BLaER1 treated with 17β-estradiol and CSF1 and Interleukin-3, amounts not matched to agents 10 nM and 100 nM (cell line): Measurements from ENCODE around the gene GLA.
A peak's percentile ranks its signal among the peaks of the same experiment; 100 is the strongest.

Experiments
- H3K27ac ChIP-seq, 11 experiments: shearing (Covaris generic); formaldehyde crosslinking; 2 replicates each; pipeline ENCODE4 v1.8.1; 2022
- H3K27me3 ChIP-seq, 11 experiments: shearing (Covaris generic); formaldehyde crosslinking; 2 replicates each; pipeline ENCODE4 v1.8.1; 2022
- H3K36me3 ChIP-seq, 11 experiments: shearing (Covaris generic); formaldehyde crosslinking; 2 replicates each; pipeline ENCODE4 v1.8.1; 2022
- H3K4me1 ChIP-seq, 10 experiments: shearing (Covaris generic); formaldehyde crosslinking; 2 replicates each; pipeline ENCODE4 v1.8.1; 2022
- H3K4me2 ChIP-seq, 11 experiments: shearing (Covaris generic); formaldehyde crosslinking; 2 replicates each; pipeline ENCODE4 v1.8.1; 2022
- H3K4me3 ChIP-seq, 10 experiments: shearing (Covaris generic); formaldehyde crosslinking; 2 replicates each; pipeline ENCODE4 v1.8.1; 2022
- H3K9ac ChIP-seq, 11 experiments: shearing (Covaris generic); formaldehyde crosslinking; 2 replicates each; pipeline ENCODE4 v1.8.1; 2022
- H3K9me3 ChIP-seq, 11 experiments: shearing (Covaris generic); formaldehyde crosslinking; replicated peaks in 1 of 11; 2 replicates each; pipeline ENCODE4 v1.8.1; 2022
- H4K20me1 ChIP-seq, 11 experiments: shearing (Covaris generic); formaldehyde crosslinking; 2 replicates each; pipeline ENCODE4 v1.8.1; 2022
- Cebpa-rat ChIP-seq, 11 experiments: shearing (Covaris generic); IDR thresholded peaks; 2 replicates each; pipeline ENCODE4 v1.8.1; 2022

The GLA gene

GRCh38 chrX:101410461-101410860 is 2.7 kb upstream of the GLA start:
- H3K36me3 ChIP-seq, result peaks cover 12 to 30% (median 17%) of the 10 kb centered on the region in 11 experiments
- H3K4me2 ChIP-seq, result peak overlapping the region; percentile 33 to 77 (median 68); a peak in 21 of 22 replicates
- H3K27me3 ChIP-seq, result no peaks in the 10 kb centered on the region
- peaks cover 15 to 52% (median 25%) of the 10 kb centered on the region in 10 experiments for H3K4me1 ChIP-seq
- H3K4me3 ChIP-seq, result peak overlapping the region in 5 of 10 experiments; percentile 55 to 81 (median 71); a peak in 7 of 20 replicates
- peaks cover 0 to 12% (median 5%) of the 10 kb centered on the region in 11 experiments; a peak in 5 of 22 replicates for H3K9me3 ChIP-seq
- no peak for TF ChIP-seq Cebpa-rat (IDR thresholded peaks at IDR 0.05)
- peak overlapping the region in 5 of 11 experiments; percentile 0 to 95 (median 94); a peak in 7 of 22 replicates for H3K9ac ChIP-seq
- H4K20me1 ChIP-seq, result peaks cover 0 to 27% (median 11%) of the 10 kb centered on the region in 11 experiments; a peak in 11 of 22 replicates
- H3K27ac ChIP-seq, result peak overlapping the region in 1 of 11 experiments; percentile 4; a peak in 1 of 22 replicates

GRCh38 chrX:101409043-101409442 is 1.3 kb upstream of the GLA start:
- H3K4me2 ChIP-seq, result peak overlapping the region; percentile 45 to 77 (median 69); a peak in 21 of 22 replicates
- peaks cover 7 to 50% (median 17%) of the 10 kb centered on the region in 10 experiments; a peak in 19 of 20 replicates for H3K4me1 ChIP-seq
- peak overlapping the region; percentile 83 to 95 (median 90) for H3K9ac ChIP-seq
- no peaks in the 10 kb centered on the region for H3K27me3 ChIP-seq
- H3K9me3 ChIP-seq, result peaks cover 0 to 12% (median 5%) of the 10 kb centered on the region in 11 experiments; a peak in 5 of 22 replicates
- peak overlapping the region; percentile 55 to 81 (median 72) for H3K4me3 ChIP-seq
- TF ChIP-seq Cebpa-rat (IDR thresholded peaks at IDR 0.05), result no peak
- H3K36me3 ChIP-seq, result peaks cover 14 to 40% (median 25%) of the 10 kb centered on the region in 11 experiments
- H3K27ac ChIP-seq, result peak overlapping the region; percentile 81 to 97 (median 93)
- H4K20me1 ChIP-seq, result peaks cover 0 to 27% (median 11%) of the 10 kb centered on the region in 11 experiments; a peak in 11 of 22 replicates

GRCh38 chrX:101408532-101408841 is 762 bp upstream of the GLA start:
- Histone ChIP-seq H4K20me1 (peaks cover 0 to 27% (median 11%) of the 10 kb centered on the region in 11 experiments; a peak in 11 of 22 replicates), H3K27me3 (no peaks in the 10 kb centered on the region), H3K27ac (peak overlapping the region; percentile 81 to 97 (median 93)), H3K9me3 (peaks cover 0 to 12% (median 5%) of the 10 kb centered on the region in 11 experiments; a peak in 5 of 22 replicates), H3K9ac (peak overlapping the region; percentile 83 to 95 (median 90)), H3K4me2 (peak overlapping the region in 9 of 11 experiments; percentile 45 to 77 (median 68); a peak in 17 of 22 replicates), H3K36me3 (peaks cover 19 to 40% (median 30%) of the 10 kb centered on the region in 11 experiments), H3K4me3 (peak overlapping the region; percentile 55 to 81 (median 72)), H3K4me1 (peaks cover 7 to 51% (median 17%) of the 10 kb centered on the region in 10 experiments; a peak in 19 of 20 replicates)
- no peak for TF ChIP-seq Cebpa-rat (IDR thresholded peaks at IDR 0.05)

GRCh38 chrX:101407167-101407747 is 468 bp downstream of the GLA start:
- Histone ChIP-seq H3K4me3 (peak overlapping the region; percentile 64 to 81 (median 72)), H3K9me3 (peaks cover 0 to 15% (median 5%) of the 10 kb centered on the region in 11 experiments; a peak in 5 of 22 replicates), H3K9ac (peak overlapping the region; percentile 83 to 95 (median 89)), H3K36me3 (peaks cover 18 to 39% (median 31%) of the 10 kb centered on the region in 11 experiments), H3K27me3 (no peaks in the 10 kb centered on the region), H3K4me1 (peaks cover 7 to 49% (median 15%) of the 10 kb centered on the region in 10 experiments; a peak in 19 of 20 replicates), H3K27ac (peak overlapping the region; percentile 81 to 97 (median 88)), H4K20me1 (peaks cover 0 to 21% (median 6%) of the 10 kb centered on the region in 11 experiments; a peak in 11 of 22 replicates), H3K4me2 (peak overlapping the region; percentile 46 to 81 (median 65))
- no peak for TF ChIP-seq Cebpa-rat (IDR thresholded peaks at IDR 0.05)

GRCh38 chrX:101399825-101400224 is 7.9 kb downstream of the GLA start:
- Histone ChIP-seq H3K4me2 (no peak overlapping the region), H4K20me1 (peaks cover 0 to 26% (median 4%) of the 10 kb centered on the region in 11 experiments; a peak in 7 of 22 replicates), H3K36me3 (peaks cover 53 to 88% (median 80%) of the 10 kb centered on the region in 11 experiments), H3K9ac (no peak overlapping the region), H3K27me3 (no peaks in the 10 kb centered on the region), H3K4me1 (peaks cover 0 to 42% (median 7%) of the 10 kb centered on the region in 10 experiments; a peak in 11 of 20 replicates), H3K4me3 (no peak overlapping the region), H3K9me3 (peaks cover 0 to 7% (median 0%) of the 10 kb centered on the region in 11 experiments; a peak in 2 of 22 replicates), H3K27ac (no peak overlapping the region)
- no peak for TF ChIP-seq Cebpa-rat (IDR thresholded peaks at IDR 0.05)

GRCh38 chrX:101398694-101399093 is 9.0 kb downstream of the GLA start:
- Histone ChIP-seq H3K36me3 (peaks cover 45 to 86% (median 71%) of the 10 kb centered on the region in 11 experiments), H3K9me3 (peaks cover 0 to 6% (median 0%) of the 10 kb centered on the region in 11 experiments; a peak in 2 of 22 replicates)
- no peak for TF ChIP-seq Cebpa-rat (IDR thresholded peaks at IDR 0.05)

GRCh38 chrX:101397779-101398178 is 9.9 kb downstream of the GLA start:
- TF ChIP-seq Cebpa-rat (IDR thresholded peaks at IDR 0.05), result no peak
- Histone ChIP-seq H3K4me1 (peaks cover 10 to 45% (median 24%) of the 10 kb centered on the region in 10 experiments; a peak in 19 of 20 replicates), H3K9ac (no peak overlapping the region), H3K27ac (peak overlapping the region in 1 of 11 experiments; percentile 26; a peak in 2 of 22 replicates), H3K9me3 (no peaks in the 10 kb centered on the region; a peak in 1 of 22 replicates), H4K20me1 (peaks cover 0 to 26% (median 4%) of the 10 kb centered on the region in 11 experiments; a peak in 7 of 22 replicates), H3K36me3 (peaks cover 41 to 86% (median 72%) of the 10 kb centered on the region in 11 experiments), H3K4me3 (no peak overlapping the region), H3K27me3 (no peaks in the 10 kb centered on the region), H3K4me2 (no peak overlapping the region)

More at GRCh38 chrX:101398694-101399093, 9.0 kb downstream of the GLA start:
- Histone ChIP-seq H3K4me3 (no peak overlapping the region), H3K9ac (no peak overlapping the region), H3K27me3 (no peaks in the 10 kb centered on the region), H3K4me2 (no peak overlapping the region), H3K27ac (no peak overlapping the region), H4K20me1 (peaks cover 0 to 26% (median 4%) of the 10 kb centered on the region in 11 experiments; a peak in 7 of 22 replicates), H3K4me1 (peaks cover under 1 to 43% (median 15%) of the 10 kb centered on the region in 10 experiments; a peak in 17 of 20 replicates)

GRCh38 chrX:101395789-101396188 is 11.9 kb downstream of the GLA start:
- H3K9me3 ChIP-seq, result peaks cover 0 to 5% (median 0%) of the 10 kb centered on the region in 11 experiments; a peak in 4 of 22 replicates
- peaks cover 37 to 81% (median 63%) of the 10 kb centered on the region in 11 experiments for H3K36me3 ChIP-seq
- peaks cover 0 to 26% (median 4%) of the 10 kb centered on the region in 11 experiments; a peak in 7 of 22 replicates for H4K20me1 ChIP-seq
- peak overlapping the region in 10 of 11 experiments; percentile 0 to 95 (median 64); a peak in 19 of 22 replicates for H3K27ac ChIP-seq
- peak in 2 of 11 experiments; percentile 51 to 53; a peak in 3 of 22 replicates for TF ChIP-seq Cebpa-rat (IDR thresholded peaks at IDR 0.05)
- H3K27me3 ChIP-seq, result no peaks in the 10 kb centered on the region
- H3K4me1 ChIP-seq, result peaks cover 17 to 40% (median 28%) of the 10 kb centered on the region in 10 experiments
- H3K9ac ChIP-seq, result peak overlapping the region in 7 of 11 experiments; percentile 3 to 53 (median 37); a peak in 6 of 22 replicates
- no peak overlapping the region for H3K4me3 ChIP-seq
- H3K4me2 ChIP-seq, result peak overlapping the region in 8 of 11 experiments; percentile 14 to 41 (median 24); a peak in 10 of 22 replicates
